Uterus (tissue), 4 donors: ENCODE results near the gene GPR152. TPM values are rescaled to one million over a fixed set of nuclear protein-coding genes. Genes with fewer than 3 reads are reported as not detected.
"Not testable (repeated sequence)": the region's sequence is repeated elsewhere in the genome, so short reads cannot be mapped to it uniquely, and the experiment has no call there.

ENCODE experiments used
- DNase-seq, 2 donors: peaks; one replicate each; pipeline ENCODE4 v3.0.0-alpha.2; 2019 to 2020
- H3K27ac ChIP-seq, 2 donors: fragments of 200-600 bp; sonication (generic); 1 replicate in 1 of 2; 2 replicates in 1 of 2; pipeline ENCODE4 v1.5.1; 2016 to 2018
- H3K27me3 ChIP-seq, 2 donors: fragments of 200-600 bp; sonication (generic); one replicate each; pipeline ENCODE4 v1.5.1; 2018 to 2019; ENCODE audit warnings: control low read depth in 1 of 2
- H3K36me3 ChIP-seq, 2 donors: fragments of 200-600 bp; sonication (generic); one replicate each; pipeline ENCODE4 v1.5.1; 2019; ENCODE audit warnings: control low read depth in 1 of 2
- H3K4me1 ChIP-seq, 2 donors: fragments of 200-600 bp; sonication (generic); one replicate each; pipeline ENCODE4 v1.5.1; 2018 to 2019; ENCODE audit warnings: control low read depth in 1 of 2
- H3K4me3 ChIP-seq, 2 donors: fragments of 200-600 bp; sonication (generic); 1 replicate in 1 of 2; 2 replicates in 1 of 2; pipeline ENCODE4 v1.5.1; 2018 to 2019; ENCODE audit warnings: mild to moderate bottlenecking in 1 of 2
- H3K9me3 ChIP-seq, 2 donors: fragments of 200-600 bp; sonication (generic); one replicate each; pipeline ENCODE4 v1.5.1; 2019; ENCODE audit warnings: control low read depth in 1 of 2
- POLR2A ChIP-seq, 2 donors: fragments of 450-650 bp; IDR thresholded peaks; one replicate each; pipeline ENCODE4 v1.6.1; 2016; ENCODE audit warnings: antibody characterized with exemption in 2 of 2, mild to moderate bottlenecking in 1 of 2, moderate library complexity in 1 of 2
- intact Hi-C: fragments of 100-400 bp; cut with DNase I; formaldehyde crosslinking; loops from one replicate; pipeline ENCODE4 v1.15.1; 2023; ENCODE audit warnings: low total_unique reads
- total RNA-seq, 4 donors: library from RNA; depleted of rRNA in 3 of 4; stranded (reverse); fragments of >200 nt in 3 of 4; gene quantifications; one replicate each; pipeline versions ENCODE4 v1.1.0 to v1.2.4, GENCODE V29; 2014 to 2023
- TF ChIP-seq, protein P1 (sequence below), 4 experiments: fragments of 200-600 bp in 2 of 4; fragments of 450-650 bp in 2 of 4; sonication (generic) in 2 of 4; IDR thresholded peaks; one replicate each; pipeline ENCODE4 v1.5.1; 2016 to 2019; ENCODE audit warnings: antibody characterized with exemption in 4 of 4, mild to moderate bottlenecking in 2 of 4, moderate library complexity in 1 of 4
- donor health status: DM: yes; HTN: yes; CAD: no.

GPR152 gene
- total RNA-seq, 4 donors from 2014 or later: not detected

DNA sequence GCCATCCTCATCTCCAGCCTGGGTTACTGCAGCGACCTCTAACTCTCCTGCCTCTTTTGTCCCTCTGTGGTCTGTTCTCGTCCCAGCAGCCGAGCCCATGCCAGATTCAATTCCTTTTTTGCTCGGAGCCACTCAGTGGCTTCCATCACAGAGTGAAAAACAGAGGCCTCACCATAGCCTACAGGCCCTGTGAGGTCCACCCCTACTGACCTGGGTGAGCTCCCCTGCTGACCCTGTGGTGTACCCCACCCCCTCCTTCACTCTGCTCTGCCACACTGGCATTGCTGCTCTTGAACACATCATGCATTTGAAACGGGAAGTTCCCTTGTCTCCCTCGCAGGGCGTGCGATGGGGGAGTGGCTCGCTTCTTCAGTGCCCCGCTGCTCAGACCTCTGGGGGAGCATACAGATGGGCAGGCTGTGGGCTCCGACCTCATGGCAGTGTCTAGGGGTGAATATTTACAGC is 32.4 kb upstream of the GPR152 start:
- TF ChIP-seq, protein P1, sequence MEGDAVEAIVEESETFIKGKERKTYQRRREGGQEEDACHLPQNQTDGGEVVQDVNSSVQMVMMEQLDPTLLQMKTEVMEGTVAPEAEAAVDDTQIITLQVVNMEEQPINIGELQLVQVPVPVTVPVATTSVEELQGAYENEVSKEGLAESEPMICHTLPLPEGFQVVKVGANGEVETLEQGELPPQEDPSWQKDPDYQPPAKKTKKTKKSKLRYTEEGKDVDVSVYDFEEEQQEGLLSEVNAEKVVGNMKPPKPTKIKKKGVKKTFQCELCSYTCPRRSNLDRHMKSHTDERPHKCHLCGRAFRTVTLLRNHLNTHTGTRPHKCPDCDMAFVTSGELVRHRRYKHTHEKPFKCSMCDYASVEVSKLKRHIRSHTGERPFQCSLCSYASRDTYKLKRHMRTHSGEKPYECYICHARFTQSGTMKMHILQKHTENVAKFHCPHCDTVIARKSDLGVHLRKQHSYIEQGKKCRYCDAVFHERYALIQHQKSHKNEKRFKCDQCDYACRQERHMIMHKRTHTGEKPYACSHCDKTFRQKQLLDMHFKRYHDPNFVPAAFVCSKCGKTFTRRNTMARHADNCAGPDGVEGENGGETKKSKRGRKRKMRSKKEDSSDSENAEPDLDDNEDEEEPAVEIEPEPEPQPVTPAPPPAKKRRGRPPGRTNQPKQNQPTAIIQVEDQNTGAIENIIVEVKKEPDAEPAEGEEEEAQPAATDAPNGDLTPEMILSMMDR (IDR thresholded peaks at IDR 0.05): no peak
- no peak for TF ChIP-seq POLR2A (IDR thresholded peaks at IDR 0.05)
- DNase-seq: no peak
- Histone ChIP-seq H3K4me3 (no peak overlapping the region), H3K27ac (no peak overlapping the region), H3K27me3 (no peaks in the 10 kb centered on the region), H3K4me1 (peaks cover 0 to 5% of the 10 kb centered on the region in 2 donors), H3K36me3 (no peaks in the 10 kb centered on the region), H3K9me3 (no peaks in the 10 kb centered on the region)
- intact Hi-C loops: no loop called here

DNA sequence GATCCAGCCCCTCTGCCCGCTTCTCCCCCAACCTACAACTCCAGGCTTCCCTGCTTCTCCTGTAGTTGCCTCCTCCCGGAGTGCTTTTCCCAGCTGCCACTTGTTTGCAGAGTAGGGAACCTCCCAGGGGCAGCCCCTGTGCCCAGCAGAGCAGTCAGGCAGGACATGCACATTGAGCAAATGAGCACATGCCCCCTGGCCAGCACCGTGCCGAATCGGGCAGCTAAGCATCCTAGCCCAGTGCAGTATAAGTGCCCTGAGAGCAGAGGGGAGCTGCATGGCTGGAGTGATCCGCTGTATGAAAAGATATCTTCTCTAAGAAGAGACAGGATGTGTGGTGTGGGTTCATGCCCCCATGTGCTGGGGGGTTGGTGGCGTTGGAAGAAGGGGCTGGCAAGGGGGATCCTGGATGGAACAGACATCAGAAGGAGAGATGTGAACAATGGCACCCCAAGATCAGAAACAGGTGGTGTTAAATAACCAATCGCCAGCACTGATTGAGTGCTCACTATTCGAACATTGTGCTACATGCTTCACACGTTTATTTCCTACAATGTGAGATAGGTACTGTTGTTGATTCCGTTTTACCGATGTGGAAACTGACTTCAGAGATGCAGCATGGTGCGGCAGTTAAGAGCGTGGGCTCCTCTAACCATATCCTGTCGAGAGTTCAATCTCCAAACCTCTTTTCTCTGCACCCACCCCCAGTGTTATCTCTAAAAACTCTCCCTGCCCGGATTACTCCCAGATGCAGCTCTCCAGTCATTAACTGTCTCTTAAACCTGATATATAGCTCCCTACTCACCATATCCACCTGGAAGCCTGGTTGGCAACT is 31.5 kb upstream of the GPR152 start:
- no peaks in the 10 kb centered on the region for H3K27me3 ChIP-seq
- H3K9me3 ChIP-seq: no peaks in the 10 kb centered on the region
- H3K4me3 ChIP-seq: peak overlapping the region; percentile 48 to 65
- peaks cover 0 to 5% of the 10 kb centered on the region in 2 donors for H3K4me1 ChIP-seq
- intact Hi-C loops: no loop called here
- H3K36me3 ChIP-seq: no peaks in the 10 kb centered on the region
- H3K27ac ChIP-seq: peak overlapping the region; percentile 86 to 94
- no peak for DNase-seq
- no peak for TF ChIP-seq POLR2A (IDR thresholded peaks at IDR 0.05)
- TF ChIP-seq, protein P1 (IDR thresholded peaks at IDR 0.05): no peak

DNA sequence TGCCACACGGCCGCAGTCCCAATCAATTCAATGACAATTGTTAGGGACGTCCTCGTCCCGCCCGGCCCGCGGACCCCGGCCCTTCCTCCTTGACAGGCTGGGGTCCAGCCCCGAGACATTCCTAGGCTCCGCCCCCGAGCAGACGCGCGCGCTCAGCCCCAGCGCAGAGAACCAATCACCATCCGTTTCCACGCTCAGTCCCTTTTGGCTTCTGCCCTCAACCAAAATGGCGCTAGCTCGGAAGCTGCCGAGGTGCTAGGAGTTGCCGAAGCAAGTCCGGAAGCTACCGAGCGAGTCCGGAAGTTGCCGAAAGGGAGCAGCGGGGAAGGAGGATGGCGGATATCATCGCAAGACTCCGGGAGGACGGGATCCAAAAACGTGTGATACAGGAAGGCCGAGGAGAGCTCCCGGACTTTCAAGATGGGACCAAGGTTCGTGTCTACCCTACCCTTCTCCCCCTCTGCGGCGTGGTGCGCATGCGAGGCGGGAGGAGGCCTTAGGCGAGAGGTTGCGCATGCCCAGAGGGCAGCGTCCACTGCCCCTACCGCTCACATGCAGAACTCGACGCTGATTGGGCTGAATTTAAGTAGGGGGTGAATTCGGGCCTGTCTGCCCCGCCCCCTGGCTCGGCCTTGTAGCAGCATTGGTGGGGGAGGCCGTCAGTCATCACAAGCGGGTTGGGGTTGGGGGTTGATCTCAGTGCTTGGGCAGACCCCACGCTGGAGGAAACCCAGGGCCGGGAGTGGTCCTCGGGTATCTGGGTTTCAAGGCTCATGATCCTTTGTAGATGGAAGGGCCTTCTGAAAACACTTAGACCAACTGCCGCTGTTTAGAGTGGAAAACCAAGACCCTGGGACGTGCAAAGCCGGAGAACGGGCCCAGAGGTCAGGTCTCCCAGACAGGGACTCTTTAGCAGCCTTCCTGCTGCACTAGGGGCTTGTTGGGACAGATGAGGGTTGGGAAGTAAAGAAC is 30.6 kb upstream of the GPR152 start, which contains the start of gene AIP:
TSS of gene AIP (plus strand) at position 200 of the 972 bp plus-strand sequence. CDS start at position 333, 133 bp downstream.
- intact Hi-C loops: no loop called here
- DNase-seq: peak; percentile 97 to 98
- peak; percentile 43 to 63 for TF ChIP-seq POLR2A (IDR thresholded peaks at IDR 0.05)
- TF ChIP-seq, protein P1 (IDR thresholded peaks at IDR 0.05): peak in 2 of 4 experiments; percentile 19 to 43

DNA sequence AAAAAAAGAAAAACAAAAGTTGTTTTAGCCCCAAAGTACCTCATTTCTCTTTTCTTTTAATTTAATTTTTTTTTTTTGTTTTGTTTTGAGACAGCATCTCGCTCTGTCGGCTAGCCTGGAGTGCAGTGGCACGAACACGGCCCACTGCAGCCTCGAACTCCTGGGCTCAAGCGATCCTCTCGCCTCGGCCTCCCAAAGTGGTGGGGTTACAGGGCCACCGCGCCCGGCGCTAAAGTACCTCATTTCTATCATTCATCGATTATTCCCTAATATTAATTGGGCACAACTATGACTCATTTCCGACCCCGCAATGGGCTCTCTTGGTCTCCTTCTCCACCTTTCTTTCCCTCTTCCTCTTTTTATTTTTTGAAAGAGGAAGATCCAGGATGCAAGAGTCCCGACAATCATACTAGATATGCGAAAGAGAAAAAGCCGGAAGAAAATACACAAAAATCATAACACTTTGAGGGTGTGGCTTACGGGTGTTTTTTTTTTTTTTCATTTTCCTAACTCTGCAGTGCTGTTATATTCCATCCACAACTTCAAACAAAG is 29.8 kb upstream of the GPR152 start:
- H3K4me3 ChIP-seq: peak overlapping the region; percentile 48 to 65
- no peaks in the 10 kb centered on the region for H3K27me3 ChIP-seq
- TF ChIP-seq, protein P1 (IDR thresholded peaks at IDR 0.05): no peak
- TF ChIP-seq POLR2A (IDR thresholded peaks at IDR 0.05): no peak
- no peak for DNase-seq
- no peaks in the 10 kb centered on the region for H3K36me3 ChIP-seq
- H3K4me1 ChIP-seq: peaks cover 0 to 5% of the 10 kb centered on the region in 2 donors
- peak overlapping the region; percentile 86 to 94 for H3K27ac ChIP-seq
- no peaks in the 10 kb centered on the region for H3K9me3 ChIP-seq
- intact Hi-C loops: no loop called here

More for the DNA sequence above, 30.6 kb upstream of the GPR152 start, which contains the start of gene AIP:
- Histone ChIP-seq H3K36me3 (no peaks in the 10 kb centered on the region), H3K27ac (peak within 1 kb of the TSS; percentile 86 to 94), H3K9me3 (no peaks in the 10 kb centered on the region), H3K4me1 (peaks cover 0 to 5% of the 10 kb centered on the region in 2 donors), H3K27me3 (no peaks in the 10 kb centered on the region), H3K4me3 (peak within 1 kb of the TSS; percentile 48 to 65)

DNA sequence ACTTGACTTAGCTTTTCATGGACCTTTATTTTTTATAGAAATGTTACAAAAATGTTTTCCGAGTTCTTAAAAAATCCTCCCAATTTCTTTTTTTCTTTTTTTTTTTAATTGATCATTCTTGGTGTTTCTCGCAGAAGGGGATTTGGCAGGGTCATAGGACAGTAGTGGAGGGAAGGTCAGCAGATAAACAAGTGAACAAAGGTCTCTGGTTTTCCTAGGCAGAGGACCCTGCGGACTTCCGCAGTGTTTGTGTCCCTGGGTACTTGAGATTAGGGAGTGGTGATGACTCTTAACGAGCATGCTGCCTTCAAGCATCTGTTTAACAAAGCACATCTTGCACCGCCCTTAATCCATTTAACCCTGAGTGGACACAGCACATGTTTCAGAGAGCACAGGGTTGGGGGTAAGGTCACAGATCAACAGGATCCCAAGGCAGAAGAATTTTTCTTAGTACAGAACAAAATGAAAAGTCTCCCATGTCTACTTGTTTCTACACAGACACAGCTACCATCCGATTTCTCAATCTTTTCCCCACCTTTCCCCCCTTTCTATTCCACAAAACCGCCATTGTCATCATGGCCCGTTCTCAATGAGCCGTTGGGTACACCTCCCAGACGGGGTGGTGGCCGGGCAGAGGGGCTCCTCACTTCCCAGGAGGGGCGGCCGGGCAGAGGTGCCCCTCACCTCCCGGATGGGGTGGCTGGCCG is 25.0 kb upstream of the GPR152 start:
- H3K4me1 ChIP-seq, H3K27ac ChIP-seq, H3K36me3 ChIP-seq, H3K4me3 ChIP-seq, H3K27me3 ChIP-seq, intact Hi-C loops, DNase-seq, H3K9me3 ChIP-seq: not testable (repeated sequence)

DNA sequence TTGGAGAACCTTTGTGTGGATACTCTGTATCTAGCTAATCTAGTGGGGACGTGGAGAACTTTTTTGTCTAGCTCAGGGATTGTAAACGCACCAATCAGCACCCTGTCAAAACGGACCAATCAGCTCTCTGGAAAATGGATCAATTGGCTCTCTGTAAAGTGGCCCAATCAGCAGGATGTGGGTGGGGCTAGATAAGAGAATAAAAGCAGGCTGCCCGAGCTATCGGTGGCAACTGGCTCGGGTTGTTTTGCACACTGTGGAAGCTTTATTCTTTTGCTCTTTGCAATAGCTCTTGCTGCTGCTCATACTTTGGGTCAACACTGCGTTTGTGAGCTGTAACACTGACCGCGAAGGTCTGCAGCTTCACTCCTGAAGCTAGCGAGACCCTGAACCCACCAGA is 24.2 kb upstream of the GPR152 start:
- H3K27ac ChIP-seq, H3K9me3 ChIP-seq, H3K4me1 ChIP-seq, H3K4me3 ChIP-seq, H3K36me3 ChIP-seq, DNase-seq, intact Hi-C loops, H3K27me3 ChIP-seq: not testable (repeated sequence)
